ENCODE measurements around the gene HDDC3.
A peak's percentile ranks its signal among the peaks of the same experiment; 100 is the strongest.
"Not testable (repeated sequence)": the region's sequence is repeated elsewhere in the genome, so short reads cannot be mapped to it uniquely, and the experiment has no call there.

HDDC3 gene

GRCh38 chr15:90914305-90915080, 17.9 kb downstream of the HDDC3 start:
- peaks cover 66 to 81% of the 10 kb centered on the region in 2 donors for H3K36me3 Mint-ChIP-seq
- no peak for ATAC-seq (replicated peaks)
- H3K27me3 Mint-ChIP-seq: no peaks in the 10 kb centered on the region

GRCh38 chr15:90913398-90913944, 18.9 kb downstream of the HDDC3 start:
- no peak overlapping the region for H3K4me3 Mint-ChIP-seq
- H3K27me3 Mint-ChIP-seq: no peaks in the 10 kb centered on the region
- H3K27ac Mint-ChIP-seq: no peak overlapping the region
- H3K4me1 Mint-ChIP-seq: peaks cover 11 to 12% of the 10 kb centered on the region in 2 donors
- H3K36me3 Mint-ChIP-seq: peaks cover 66 to 80% of the 10 kb centered on the region in 2 donors
- ATAC-seq (replicated peaks) (no peak), DNase-seq (no peak)
- H3K9me3 Mint-ChIP-seq: no peaks in the 10 kb centered on the region

More at GRCh38 chr15:90914305-90915080, 17.9 kb downstream of the HDDC3 start:
- Mint-ChIP-seq H3K9me3 (no peaks in the 10 kb centered on the region), H3K4me3 (no peak overlapping the region), H3K4me1 (peaks cover 11 to 12% of the 10 kb centered on the region in 2 donors), H3K27ac (no peak overlapping the region)
- DNase-seq: no peak

- Mint-ChIP-seq H3K9me3 (no peaks in the 10 kb centered on the region), H3K4me3 (no peak overlapping the region), H3K36me3 (peaks cover 63 to 76% of the 10 kb centered on the region in 2 donors), H3K27me3 (no peaks in the 10 kb centered on the region), H3K4me1 (peaks cover 11 to 12% of the 10 kb centered on the region in 2 donors), H3K27ac (peak overlapping the region; percentile 31)
- ATAC-seq (replicated peaks) (no peak), DNase-seq (no peak)
These were observed 19.6 kb downstream of the HDDC3 start for GRCh38 chr15:90912770-90913075.

- H3K36me3 Mint-ChIP-seq: peaks cover 65 to 75% of the 10 kb centered on the region in 2 donors
- H3K9me3 Mint-ChIP-seq: no peaks in the 10 kb centered on the region
- peaks cover 11 to 12% of the 10 kb centered on the region in 2 donors for H3K4me1 Mint-ChIP-seq
- H3K4me3 Mint-ChIP-seq: no peak overlapping the region
- DNase-seq (no peak), ATAC-seq (replicated peaks) (no peak)
- no peaks in the 10 kb centered on the region for H3K27me3 Mint-ChIP-seq
- no peak overlapping the region for H3K27ac Mint-ChIP-seq
These were observed 20.2 kb downstream of the HDDC3 start for GRCh38 chr15:90911906-90912769.

GRCh38 chr15:90911302-90911623, 21.1 kb downstream of the HDDC3 start:
- ATAC-seq (replicated peaks) (no peak), DNase-seq (no peak)
- no peak overlapping the region for H3K4me3 Mint-ChIP-seq
- peaks cover 64 to 73% of the 10 kb centered on the region in 2 donors for H3K36me3 Mint-ChIP-seq
- H3K4me1 Mint-ChIP-seq: peaks cover 11 to 12% of the 10 kb centered on the region in 2 donors
- no peaks in the 10 kb centered on the region for H3K9me3 Mint-ChIP-seq
- no peaks in the 10 kb centered on the region for H3K27me3 Mint-ChIP-seq
- H3K27ac Mint-ChIP-seq: no peak overlapping the region

- no peak for DNase-seq
- Mint-ChIP-seq H3K27me3 (no peaks in the 10 kb centered on the region), H3K9me3 (no peaks in the 10 kb centered on the region), H3K36me3 (peaks cover 67 to 73% of the 10 kb centered on the region in 2 donors), H3K4me3 (no peak overlapping the region), H3K27ac (no peak overlapping the region), H3K4me1 (peaks cover 6 to 10% of the 10 kb centered on the region in 2 donors)
- ATAC-seq (replicated peaks): no peak
These were observed 21.7 kb downstream of the HDDC3 start for GRCh38 chr15:90910441-90911301.

- DNase-seq: no peak
- Mint-ChIP-seq H3K36me3 (peaks cover 69 to 73% of the 10 kb centered on the region in 2 donors), H3K9me3 (no peaks in the 10 kb centered on the region), H3K4me3 (no peak overlapping the region), H3K27ac (no peak overlapping the region), H3K4me1 (peaks cover 0 to 8% of the 10 kb centered on the region in 2 donors), H3K27me3 (no peaks in the 10 kb centered on the region)
- no peak for ATAC-seq (replicated peaks)
These were observed 22.4 kb downstream of the HDDC3 start for GRCh38 chr15:90909976-90910375.

GRCh38 chr15:90909449-90909848, 22.9 kb downstream of the HDDC3 start:
- H3K4me1 Mint-ChIP-seq; H3K27ac Mint-ChIP-seq; ATAC-seq (replicated peaks); H3K27me3 Mint-ChIP-seq; DNase-seq; H3K4me3 Mint-ChIP-seq; H3K9me3 Mint-ChIP-seq: not testable (repeated sequence)
- H3K36me3 Mint-ChIP-seq: peaks cover 70 to 74% of the 10 kb centered on the region in 2 donors

GRCh38 chr15:90907838-90908507, 24.4 kb downstream of the HDDC3 start:
- DNase-seq (no peak), ATAC-seq (replicated peaks) (no peak)
- Mint-ChIP-seq H3K4me3 (no peak overlapping the region), H3K27ac (no peak overlapping the region), H3K27me3 (no peaks in the 10 kb centered on the region), H3K9me3 (no peaks in the 10 kb centered on the region), H3K4me1 (peaks cover 4 to 17% of the 10 kb centered on the region in 2 donors), H3K36me3 (peaks cover 57 to 61% of the 10 kb centered on the region in 2 donors)

GRCh38 chr15:90907051-90907660, 25.2 kb downstream of the HDDC3 start:
- no peaks in the 10 kb centered on the region for H3K27me3 Mint-ChIP-seq
- no peak overlapping the region for H3K4me3 Mint-ChIP-seq
- DNase-seq (no peak), ATAC-seq (replicated peaks) (no peak)
- H3K36me3 Mint-ChIP-seq: peaks cover 52 to 55% of the 10 kb centered on the region in 2 donors
- H3K9me3 Mint-ChIP-seq: no peaks in the 10 kb centered on the region
- H3K27ac Mint-ChIP-seq: no peak overlapping the region
- H3K4me1 Mint-ChIP-seq: peaks cover 4 to 17% of the 10 kb centered on the region in 2 donors

GRCh38 chr15:90906181-90906849, 26.0 kb downstream of the HDDC3 start:
- Mint-ChIP-seq H3K27ac (no peak overlapping the region), H3K27me3 (no peaks in the 10 kb centered on the region), H3K36me3 (peaks cover 47 to 54% of the 10 kb centered on the region in 2 donors), H3K9me3 (no peaks in the 10 kb centered on the region), H3K4me3 (no peak overlapping the region), H3K4me1 (peaks cover 9 to 26% of the 10 kb centered on the region in 2 donors)
- ATAC-seq (replicated peaks) (no peak), DNase-seq (no peak)

- no peaks in the 10 kb centered on the region for H3K9me3 Mint-ChIP-seq
- no peaks in the 10 kb centered on the region for H3K27me3 Mint-ChIP-seq
- no peak overlapping the region for H3K4me3 Mint-ChIP-seq
- peaks cover 12 to 30% of the 10 kb centered on the region in 2 donors for H3K4me1 Mint-ChIP-seq
- H3K27ac Mint-ChIP-seq: no peak overlapping the region
- DNase-seq (no peak), ATAC-seq (replicated peaks) (no peak)
- peaks cover 41 to 48% of the 10 kb centered on the region in 2 donors for H3K36me3 Mint-ChIP-seq
These were observed 26.8 kb downstream of the HDDC3 start for GRCh38 chr15:90905306-90906180.
